Transverse colon (tissue), 4 donors: ENCODE measurements around the gene CRELD2. TPM values are rescaled to one million over a fixed set of nuclear protein-coding genes. Genes with fewer than 3 reads are reported as not detected.
A peak's percentile ranks its signal among the peaks of the same experiment; 100 is the strongest.

Source experiments
- DNase-seq: peaks from one replicate; pipeline ENCODE4 v3.0.0-alpha.2; 2019
- H3K27ac ChIP-seq, 4 donors: fragments of 200-600 bp; sonication (generic); 2 replicates each; pipeline ENCODE4 v1.5.1; 2016 to 2018; ENCODE audit warnings: inconsistent platforms in 4 of 4
- H3K27me3 ChIP-seq: fragments of 200-600 bp; sonication (generic); 2 replicates; pipeline ENCODE4 v1.5.1; 2017; ENCODE audit warnings: inconsistent platforms
- H3K36me3 ChIP-seq, 4 donors: fragments of 200-600 bp; sonication (generic); 2 replicates each; pipeline ENCODE4 v1.5.1; 2017 to 2019; ENCODE audit warnings: inconsistent platforms in 4 of 4
- H3K4me1 ChIP-seq, 4 donors: fragments of 200-600 bp; sonication (generic); 2 replicates each; pipeline ENCODE4 v1.5.1; 2017 to 2020; ENCODE audit warnings: inconsistent platforms in 4 of 4
- H3K4me3 ChIP-seq, 4 donors: fragments of 200-600 bp; sonication (generic); 1 replicate in 1 of 4; 2 replicates in 3 of 4; pipeline versions ENCODE4 v1.5.1 to v1.6.1; 2017 to 2019; ENCODE audit warnings: inconsistent platforms in 4 of 4
- H3K9me3 ChIP-seq, 2 donors: fragments of 200-600 bp; sonication (generic); 2 replicates each; pipeline ENCODE4 v1.5.1; 2017 to 2019; ENCODE audit warnings: inconsistent platforms in 2 of 2
- CTCF ChIP-seq, 5 experiments: fragments of 200-600 bp in 3 of 5; fragments of 450-650 bp in 2 of 5; sonication (generic) in 3 of 5; IDR thresholded peaks; 1 replicate in 2 of 5; 2 replicates in 3 of 5; pipeline ENCODE4 v1.5.1; 2016 to 2017; ENCODE audit warnings: antibody characterized with exemption in 5 of 5, inconsistent platforms in 3 of 5, mild to moderate bottlenecking in 2 of 5, moderate library complexity in 1 of 5
- EP300 ChIP-seq: sonication (generic); formaldehyde crosslinking; IDR thresholded peaks from one replicate; pipeline ENCODE4 v1.6.1; 2017; ENCODE audit warnings: antibody characterized with exemption, low read depth
- POLR2A ChIP-seq: fragments of 450-650 bp; IDR thresholded peaks from one replicate; pipeline ENCODE4 v1.6.1; 2016; ENCODE audit warnings: antibody characterized with exemption, mild to moderate bottlenecking, moderate library complexity
- POLR2AphosphoS5 ChIP-seq, 3 donors: sonication (generic); formaldehyde crosslinking; IDR thresholded peaks; one replicate each; pipeline ENCODE4 v1.6.1; 2016; ENCODE audit warnings: antibody characterized with exemption in 3 of 3
- WGBS, 2 donors: methylation state at CpG; one replicate each; pipeline ENCODE4 v1.1.5; 2018; ENCODE audit warnings: low coverage in 1 of 2; 5-methylcytosine and 5-hydroxymethylcytosine counted together
- in situ Hi-C, 4 donors: fragments of 200-750 bp; cut with MboI; loops; one replicate each; pipeline versions ENCODE4 v1.15.0 to v1.15.1; 2017; ENCODE audit warnings: low sequenced_read_pairs in 3 of 4, low pct_ligation_motif_present in 1 of 4, low pct_unique_long_range_greater_than_20kb in 1 of 4
- intact Hi-C: fragments of 100-400 bp; cut with DNase I; formaldehyde crosslinking; loops from one replicate; pipeline ENCODE4 v1.15.1; 2023; ENCODE audit warnings: low total_unique reads
- total RNA-seq, 4 donors: library from RNA; depleted of rRNA; stranded (reverse); fragments of >200 nt; gene quantifications; one replicate each; pipeline ENCODE4 v1.1.0, GENCODE V29; 2016

Gene CRELD2
- total RNA-seq, 4 donors from 2014 or later, result 31.0 to 37.9 (median 36.4) TPM

- Histone ChIP-seq H3K27me3 (no peaks in the 10 kb centered on the region), H3K36me3 (no peaks in the 10 kb centered on the region), H3K27ac (no peak overlapping the region), H3K9me3 (no peaks in the 10 kb centered on the region), H3K4me1 (peaks cover 16 to 38% (median 25%) of the 10 kb centered on the region in 4 donors), H3K4me3 (no peak overlapping the region)
- no peak for DNase-seq
- TF ChIP-seq CTCF (IDR thresholded peaks at IDR 0.05), result no peak
- TF ChIP-seq POLR2A, result no peak
- no peak for TF ChIP-seq POLR2AphosphoS5 (IDR thresholded peaks at IDR 0.05)
- TF ChIP-seq EP300, result no peak
- in situ Hi-C loops, result loop anchor here in 1 of 4 donors (25.0 kb wide), 1 partner anchor 95 kb away; the partner anchor contains the start of gene ZBED4
- intact Hi-C loops, result no loop called here
- WGBS, 2 donors, result 94 to 96% methylated on average over 10 to 19 of the region's 20 CpGs
These were observed 38.7 kb downstream of the CRELD2 start for GRCh38 chr22:49956914-49957825.

- intact Hi-C loops, result loop anchor here (2.0 kb wide), 1 partner anchor 19 kb away; no protein-coding TSS in a partner anchor
- DNase-seq, result peak; percentile 44
- H3K27ac ChIP-seq, result no peak overlapping the region
These were observed 39.5 kb downstream of the CRELD2 start for GRCh38 chr22:49957826-49958365.

GRCh38 chr22:49958366-49958921, 40.0 kb downstream of the CRELD2 start:
- 83 to 100% methylated on average over 1 to 16 of the region's 16 CpGs for WGBS, 2 donors
- Histone ChIP-seq H3K36me3 (peaks cover 0 to 10% (median 5%) of the 10 kb centered on the region in 4 donors), H3K27ac (peak overlapping the region in 2 of 4 donors; percentile 94 to 95), H3K4me1 (peaks cover 6 to 35% (median 25%) of the 10 kb centered on the region in 4 donors), H3K4me3 (no peak overlapping the region), H3K27me3 (no peaks in the 10 kb centered on the region), H3K9me3 (no peaks in the 10 kb centered on the region)
- intact Hi-C loops (loop anchor here (2.0 kb wide), 1 partner anchor 20 kb away; no protein-coding TSS in a partner anchor), in situ Hi-C loops (loop anchor here in 1 of 4 donors (25.0 kb wide), 1 partner anchor 96 kb away; the partner anchor contains the start of gene ZBED4)
- TF ChIP-seq CTCF (IDR thresholded peaks at IDR 0.05), result no peak
- TF ChIP-seq EP300, result no peak
- TF ChIP-seq POLR2AphosphoS5 (IDR thresholded peaks at IDR 0.05), result no peak
- TF ChIP-seq POLR2A, result no peak
- no peak for DNase-seq

More at GRCh38 chr22:49957826-49958365, 39.5 kb downstream of the CRELD2 start:
- in situ Hi-C loops, result loop anchor here in 1 of 4 donors (25.0 kb wide), 1 partner anchor 96 kb away; the partner anchor contains the start of gene ZBED4
- H3K27me3 ChIP-seq, result no peaks in the 10 kb centered on the region
- no peaks in the 10 kb centered on the region for H3K9me3 ChIP-seq
- peaks cover 0 to 4% (median 2%) of the 10 kb centered on the region in 4 donors for H3K36me3 ChIP-seq
- no peak overlapping the region for H3K4me3 ChIP-seq
- TF ChIP-seq CTCF (IDR thresholded peaks at IDR 0.05) (no peak), EP300 (no peak), POLR2AphosphoS5 (IDR thresholded peaks at IDR 0.05) (no peak), POLR2A (no peak)
- peaks cover 11 to 35% (median 24%) of the 10 kb centered on the region in 4 donors for H3K4me1 ChIP-seq
- WGBS, 2 donors, result 70 to 77% methylated on average over 2 to 12 of the region's 12 CpGs
